ENCODE measurements around the gene GATA2.

DNA sequence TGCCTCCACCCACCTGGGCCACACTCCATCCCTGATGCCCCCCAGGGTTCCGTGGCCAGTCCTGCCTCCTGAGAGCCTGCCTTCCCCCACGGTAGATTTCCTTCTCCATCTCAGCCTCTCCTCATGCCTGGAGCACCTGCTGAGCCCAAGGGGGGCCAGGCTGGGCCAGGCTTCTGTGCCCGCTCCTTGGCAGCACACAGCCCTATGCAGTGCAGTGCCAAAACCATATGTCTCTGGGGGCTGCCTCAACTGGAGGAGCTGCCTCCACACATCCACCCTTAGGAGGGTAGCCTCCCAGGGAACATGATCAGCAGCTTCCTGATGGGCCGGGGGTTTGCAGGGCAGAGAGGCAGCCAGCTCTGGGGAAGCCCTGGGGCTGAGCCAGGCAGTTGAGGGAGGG, 24.6 kb upstream of the GATA2 start:
- TF ChIP-seq, protein P1, sequence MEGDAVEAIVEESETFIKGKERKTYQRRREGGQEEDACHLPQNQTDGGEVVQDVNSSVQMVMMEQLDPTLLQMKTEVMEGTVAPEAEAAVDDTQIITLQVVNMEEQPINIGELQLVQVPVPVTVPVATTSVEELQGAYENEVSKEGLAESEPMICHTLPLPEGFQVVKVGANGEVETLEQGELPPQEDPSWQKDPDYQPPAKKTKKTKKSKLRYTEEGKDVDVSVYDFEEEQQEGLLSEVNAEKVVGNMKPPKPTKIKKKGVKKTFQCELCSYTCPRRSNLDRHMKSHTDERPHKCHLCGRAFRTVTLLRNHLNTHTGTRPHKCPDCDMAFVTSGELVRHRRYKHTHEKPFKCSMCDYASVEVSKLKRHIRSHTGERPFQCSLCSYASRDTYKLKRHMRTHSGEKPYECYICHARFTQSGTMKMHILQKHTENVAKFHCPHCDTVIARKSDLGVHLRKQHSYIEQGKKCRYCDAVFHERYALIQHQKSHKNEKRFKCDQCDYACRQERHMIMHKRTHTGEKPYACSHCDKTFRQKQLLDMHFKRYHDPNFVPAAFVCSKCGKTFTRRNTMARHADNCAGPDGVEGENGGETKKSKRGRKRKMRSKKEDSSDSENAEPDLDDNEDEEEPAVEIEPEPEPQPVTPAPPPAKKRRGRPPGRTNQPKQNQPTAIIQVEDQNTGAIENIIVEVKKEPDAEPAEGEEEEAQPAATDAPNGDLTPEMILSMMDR (IDR thresholded peaks at IDR 0.05): no peak
- TF ChIP-seq EP300 (IDR thresholded peaks at IDR 0.05): no peak
- TF ChIP-seq POLR2A (IDR thresholded peaks at IDR 0.05): no peak

All from suprapubic skin (tissue), 3 donors.